Mammary epithelial cell (primary cell): ENCODE data around the gene XPC.

Source experiments
- EZH2 ChIP-seq: IDR thresholded peaks from 2 replicates; pipeline ENCODE4 v1.6.1; 2012; ENCODE audit warnings: low read length, inconsistent platforms, borderline replicate concordance
- TF ChIP-seq, protein P1 (sequence below), 2 donors: IDR thresholded peaks in 1 of 2; conservative IDR thresholded peaks in 1 of 2; 2 replicates each; pipeline ENCODE4 v1.5.1; 2011 to 2012; ENCODE audit warnings: inconsistent platforms in 2 of 2, low read length in 2 of 2, mild to moderate bottlenecking in 2 of 2, control low read depth in 1 of 2, low read depth in 1 of 2; ENCODE audit not compliant: insufficient read depth in 1 of 2; ENCODE audit errors: extremely low read depth in 1 of 2

DNA sequence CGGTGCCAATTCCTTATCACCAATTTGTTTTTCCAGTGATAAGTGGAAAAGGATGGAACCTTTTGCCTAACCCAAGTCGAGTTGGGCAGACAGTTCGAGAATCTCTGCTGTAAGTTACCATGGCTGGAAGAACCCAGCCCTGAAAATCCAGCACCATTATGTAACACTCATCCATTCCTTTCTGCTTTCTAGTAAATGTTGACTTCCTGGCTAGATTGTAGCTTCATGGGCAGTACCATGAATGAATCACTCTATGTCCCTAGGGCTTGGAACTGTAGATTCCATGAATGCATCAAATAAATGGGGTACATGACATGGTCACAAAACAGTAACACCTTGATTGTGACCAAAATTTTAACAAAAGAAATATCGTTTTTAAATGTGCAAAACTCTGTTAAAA is 67.7 kb downstream of the XPC start:
- TF ChIP-seq, protein P1, sequence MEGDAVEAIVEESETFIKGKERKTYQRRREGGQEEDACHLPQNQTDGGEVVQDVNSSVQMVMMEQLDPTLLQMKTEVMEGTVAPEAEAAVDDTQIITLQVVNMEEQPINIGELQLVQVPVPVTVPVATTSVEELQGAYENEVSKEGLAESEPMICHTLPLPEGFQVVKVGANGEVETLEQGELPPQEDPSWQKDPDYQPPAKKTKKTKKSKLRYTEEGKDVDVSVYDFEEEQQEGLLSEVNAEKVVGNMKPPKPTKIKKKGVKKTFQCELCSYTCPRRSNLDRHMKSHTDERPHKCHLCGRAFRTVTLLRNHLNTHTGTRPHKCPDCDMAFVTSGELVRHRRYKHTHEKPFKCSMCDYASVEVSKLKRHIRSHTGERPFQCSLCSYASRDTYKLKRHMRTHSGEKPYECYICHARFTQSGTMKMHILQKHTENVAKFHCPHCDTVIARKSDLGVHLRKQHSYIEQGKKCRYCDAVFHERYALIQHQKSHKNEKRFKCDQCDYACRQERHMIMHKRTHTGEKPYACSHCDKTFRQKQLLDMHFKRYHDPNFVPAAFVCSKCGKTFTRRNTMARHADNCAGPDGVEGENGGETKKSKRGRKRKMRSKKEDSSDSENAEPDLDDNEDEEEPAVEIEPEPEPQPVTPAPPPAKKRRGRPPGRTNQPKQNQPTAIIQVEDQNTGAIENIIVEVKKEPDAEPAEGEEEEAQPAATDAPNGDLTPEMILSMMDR (conservative IDR thresholded peaks at IDR 0.05 in 1 of 2, IDR thresholded peaks at IDR 0.05 in 1 of 2; ENCODE audit: extremely low read depth in 1 of 2, insufficient read depth in 1 of 2, low read depth in 1 of 2, low read length in 2 of 2) = no peak
- TF ChIP-seq EZH2 = no peak
